NCI-H2081 (cell line): ENCODE measurements around the gene IL1RAPL2.
"Not testable (repeated sequence)": the region's sequence is repeated elsewhere in the genome, so short reads cannot be mapped to it uniquely, and the experiment has no call there.

Experiments used
- DNase-seq, 2 experiments: peaks; one replicate each; lab custom pipeline; 2025; lab: John Stamatoyannopoulos, UW

Gene IL1RAPL2

DNA sequence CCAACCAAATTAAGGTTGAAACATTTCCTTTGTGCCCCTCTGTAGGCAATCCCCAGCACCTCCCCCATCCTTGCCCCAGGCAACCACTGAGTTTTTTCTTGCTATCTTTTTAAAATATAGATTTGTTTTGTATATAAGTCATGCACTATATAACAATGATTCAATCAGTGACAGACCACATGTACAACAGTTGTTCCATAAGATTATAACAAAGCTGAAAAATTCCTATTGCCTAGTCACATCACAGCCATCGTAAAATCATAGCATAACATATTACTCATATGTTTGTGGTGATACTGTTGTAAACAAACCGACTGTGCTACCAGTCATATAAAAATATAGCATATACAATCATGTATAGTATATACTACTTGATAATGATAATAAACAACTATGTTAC is 1044.4 kb downstream of the IL1RAPL2 start:
- DNase-seq, result no peak

DNA sequence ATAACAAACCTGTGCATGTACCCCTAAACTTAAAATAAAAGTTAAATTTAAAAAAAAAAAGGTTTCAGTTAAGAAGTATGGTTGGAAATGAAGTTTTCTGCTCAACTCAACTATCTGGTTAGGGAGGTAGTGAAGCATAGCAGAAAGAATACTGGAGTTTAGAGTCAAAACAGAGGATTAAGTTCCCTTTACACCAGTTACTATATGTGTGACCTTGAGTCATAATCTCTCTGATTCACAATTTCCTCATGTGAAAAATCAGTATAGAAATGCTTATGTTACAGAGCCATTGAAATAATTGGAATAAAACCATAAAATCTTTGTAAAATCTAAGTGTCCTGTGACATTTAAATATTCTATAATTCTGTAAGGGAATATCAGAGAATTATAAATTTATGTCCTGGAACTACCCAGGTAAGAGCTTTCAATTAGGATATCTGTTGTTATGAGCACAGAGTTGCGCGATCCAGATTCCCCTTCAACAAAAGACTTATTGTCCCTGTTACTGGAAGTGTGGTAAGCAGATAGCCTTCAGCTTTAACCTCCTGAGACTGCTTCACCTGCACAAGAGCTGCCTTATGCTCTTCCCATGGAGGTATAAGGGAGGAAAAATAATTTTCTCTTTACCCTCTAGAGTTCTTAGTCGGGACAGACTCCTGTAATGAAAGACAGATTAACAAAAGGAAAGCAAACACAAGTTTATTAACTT is 1052.5 kb downstream of the IL1RAPL2 start:
- DNase-seq, result no peak

DNA sequence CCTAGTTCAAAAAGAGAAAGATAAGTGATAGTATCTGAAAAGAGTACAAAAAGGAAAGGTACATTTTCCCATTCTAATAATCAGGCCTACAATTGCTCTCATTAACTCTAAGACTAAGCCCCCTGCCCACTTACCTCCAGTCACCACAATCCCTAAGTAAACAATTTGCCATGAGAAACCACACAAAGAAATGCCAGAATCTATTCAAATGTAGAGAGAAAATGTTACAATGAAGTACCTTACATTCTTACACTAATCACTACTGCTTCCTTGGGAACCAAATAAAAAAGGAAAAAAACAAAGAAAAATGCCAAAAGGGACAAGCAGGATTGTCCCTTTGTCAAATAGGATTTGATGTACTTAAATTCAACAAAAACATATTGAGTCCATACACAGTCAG is 1068.2 kb downstream of the IL1RAPL2 start:
- DNase-seq, result no peak

DNA sequence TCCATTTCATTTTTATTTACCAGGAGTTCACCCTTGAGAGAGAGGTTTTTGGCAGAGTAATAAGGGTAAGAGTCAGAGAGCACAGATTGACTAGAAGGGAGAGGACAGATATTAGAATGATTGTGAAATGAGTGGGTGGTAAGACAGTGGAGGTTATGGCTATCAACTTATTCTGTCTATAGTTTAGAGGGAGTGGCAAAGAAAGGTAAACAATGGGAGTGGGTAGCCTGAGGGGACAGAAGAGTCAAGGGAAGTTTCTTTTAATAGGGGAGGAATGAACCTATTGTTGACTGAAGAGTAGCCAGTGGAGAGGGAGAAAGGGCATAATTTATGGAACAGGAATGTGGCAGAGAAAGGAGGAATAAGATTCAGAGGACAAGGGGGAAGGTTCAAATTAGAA is 1069.8 kb downstream of the IL1RAPL2 start:
- DNase-seq, result no peak

DNA sequence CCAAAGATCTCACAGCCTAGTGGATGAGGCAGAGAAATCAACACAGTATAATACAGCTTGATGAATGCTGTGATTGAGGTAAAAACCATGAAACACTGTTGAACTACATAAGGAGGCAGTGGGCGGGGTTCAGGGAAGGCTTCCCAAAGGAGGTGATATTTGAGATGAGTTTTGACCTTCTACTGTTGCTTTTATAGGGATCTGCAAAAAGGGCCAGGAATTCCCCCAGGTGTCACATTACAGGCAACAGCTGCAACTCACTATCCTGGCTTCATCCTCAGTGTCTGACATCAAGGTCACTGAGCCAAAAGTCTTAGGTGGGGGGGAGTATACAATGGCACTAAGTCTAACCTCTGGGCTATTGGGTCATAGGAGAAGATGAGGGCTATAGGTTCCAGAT is 1070.7 kb downstream of the IL1RAPL2 start:
- no peak for DNase-seq

DNA sequence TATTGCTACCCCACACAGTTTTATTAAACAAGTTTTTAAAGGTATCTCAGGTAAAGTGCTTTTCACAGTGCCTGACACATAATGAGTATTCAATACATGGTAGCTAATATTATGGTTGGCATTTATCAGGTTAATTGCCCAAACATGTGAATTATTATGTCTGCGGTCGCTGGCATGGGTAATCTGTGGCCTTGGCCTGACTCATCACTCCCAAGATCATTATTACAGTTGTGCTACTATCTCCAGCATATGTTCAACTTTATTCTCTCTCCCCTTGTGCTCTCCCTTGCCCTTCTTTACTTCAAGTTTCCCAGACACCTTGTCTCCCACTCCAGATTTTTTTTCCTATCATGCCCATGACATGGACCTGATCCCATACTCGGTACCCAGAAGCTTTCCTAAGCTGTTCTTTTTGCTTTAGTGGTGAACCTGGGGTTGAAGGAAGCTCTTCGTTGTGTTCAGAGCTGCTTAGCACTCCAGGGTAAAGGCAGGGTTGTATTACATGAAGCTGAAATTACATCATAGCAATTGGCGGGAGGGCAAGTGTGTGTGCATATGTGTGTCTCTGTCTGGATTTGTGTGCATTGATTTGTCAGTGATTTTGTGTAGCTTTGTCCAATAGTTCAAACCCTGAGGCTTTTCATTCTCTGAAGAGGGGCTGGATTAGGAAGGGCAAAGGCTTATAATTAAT is 1079.8 kb downstream of the IL1RAPL2 start:
- no peak for DNase-seq

DNA sequence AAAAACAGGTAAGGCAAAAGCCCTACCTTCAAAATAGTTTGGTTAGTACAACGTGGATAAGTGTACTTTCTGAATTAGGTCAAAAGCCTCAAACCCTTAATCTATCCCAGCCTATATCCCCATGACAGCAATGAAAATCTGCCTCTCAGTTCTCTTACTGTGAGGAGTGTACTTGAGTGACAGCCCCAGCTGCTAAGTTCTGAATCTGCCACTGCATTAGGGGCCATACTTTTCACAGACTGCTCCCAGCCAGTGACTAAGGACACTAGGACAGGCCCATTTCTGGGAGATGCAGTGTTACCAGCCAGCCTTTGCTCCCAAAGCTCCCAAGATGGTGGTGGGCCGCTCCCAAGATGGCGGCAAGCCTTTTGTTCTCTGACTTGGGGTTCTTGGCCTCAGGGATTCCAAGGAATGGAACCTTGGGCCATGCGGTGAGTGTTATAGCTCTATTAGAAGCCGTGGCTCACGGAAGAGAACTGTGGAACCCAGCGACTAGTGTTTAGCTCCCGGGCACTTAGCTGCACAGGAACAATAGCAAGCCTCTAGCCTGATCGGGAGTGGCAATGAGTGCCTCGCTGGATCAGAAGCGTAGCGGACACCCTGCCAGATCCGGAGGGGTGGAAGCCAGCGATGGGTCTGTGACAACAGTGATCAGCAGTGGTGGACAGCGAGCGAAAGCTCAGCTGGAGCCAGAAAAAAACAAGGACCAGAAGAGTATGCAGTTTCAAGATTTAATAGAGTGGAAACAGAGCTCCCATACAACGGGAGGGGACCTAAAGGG is 1080.8 kb downstream of the IL1RAPL2 start:
- DNase-seq, result no peak

DNA sequence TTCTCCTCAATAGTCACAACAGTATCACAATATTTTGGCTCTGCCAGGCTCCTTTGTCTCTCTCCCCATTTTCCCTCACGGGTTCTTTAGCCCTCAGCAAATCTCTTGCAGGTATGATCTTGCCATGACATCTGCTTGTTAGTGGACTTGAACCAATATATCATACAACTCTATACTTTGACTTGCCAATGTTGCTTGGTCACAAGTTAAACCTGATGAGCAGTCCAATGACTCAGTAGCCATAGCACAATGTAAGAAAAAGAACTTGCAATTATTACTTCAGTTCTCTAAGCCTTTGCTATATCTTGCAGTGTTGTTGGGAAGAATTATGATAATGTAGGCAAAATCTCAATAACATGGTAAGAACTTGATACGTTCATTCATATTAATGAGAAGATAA is 1081.8 kb downstream of the IL1RAPL2 start:
- DNase-seq, result no peak

DNA sequence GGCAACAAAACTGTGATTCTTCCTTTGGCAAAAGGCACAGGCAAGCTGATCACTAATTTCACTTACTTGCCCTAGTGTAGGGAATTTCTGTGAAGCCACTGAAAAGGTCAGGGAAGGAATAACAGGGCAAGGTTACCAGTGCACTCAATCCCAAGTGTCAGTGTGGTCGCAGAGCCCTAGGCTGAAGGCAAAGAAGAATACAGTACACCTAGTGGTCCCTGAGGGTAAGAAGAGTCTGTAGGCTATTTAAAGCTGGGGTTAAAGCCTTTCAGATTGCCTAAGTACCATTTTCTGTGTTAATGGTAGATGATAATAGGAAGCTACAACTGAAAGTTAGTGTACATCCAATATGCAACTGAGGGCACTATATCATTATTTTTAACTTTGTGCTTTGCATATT is 1082.7 kb downstream of the IL1RAPL2 start:
- no peak for DNase-seq

DNA sequence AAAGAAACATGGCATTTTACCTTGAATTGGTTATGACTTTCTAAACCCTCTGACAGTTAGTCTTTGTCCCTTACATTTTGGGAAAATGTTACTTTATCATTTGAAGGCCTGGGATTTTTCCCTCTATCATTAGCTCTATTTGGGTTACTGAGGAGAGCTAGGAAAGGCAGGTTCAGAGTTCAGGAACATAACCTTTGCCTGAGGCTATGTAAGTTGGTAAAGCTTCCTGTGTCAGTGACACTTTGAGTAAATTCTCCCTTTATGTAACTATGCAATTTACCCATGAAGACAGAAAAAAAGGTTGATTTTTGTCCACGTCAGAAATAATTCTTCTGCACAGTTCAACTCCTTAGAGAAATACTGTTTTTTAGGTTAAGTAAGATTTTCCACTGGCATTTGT is 1084.6 kb downstream of the IL1RAPL2 start:
- DNase-seq, result no peak

DNA sequence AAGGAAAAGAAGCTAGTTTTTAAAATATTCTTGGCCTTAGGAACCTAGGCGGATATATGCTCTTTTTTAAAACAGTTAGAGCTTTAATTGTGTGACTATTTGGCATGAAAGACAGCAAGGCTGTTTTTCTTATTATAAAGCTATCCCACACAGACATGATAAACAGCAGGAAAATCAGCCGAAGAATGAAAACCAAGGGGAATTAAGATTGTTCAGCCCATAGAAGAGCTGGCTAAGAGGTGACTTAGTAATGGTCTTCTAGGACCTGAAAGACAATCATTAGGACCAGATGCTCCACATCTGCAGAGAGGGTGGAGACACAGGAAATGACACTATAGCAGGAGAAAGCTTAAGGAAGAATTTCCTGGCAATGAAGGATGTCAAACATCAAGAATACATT is 1085.0 kb downstream of the IL1RAPL2 start:
- no peak for DNase-seq

DNA sequence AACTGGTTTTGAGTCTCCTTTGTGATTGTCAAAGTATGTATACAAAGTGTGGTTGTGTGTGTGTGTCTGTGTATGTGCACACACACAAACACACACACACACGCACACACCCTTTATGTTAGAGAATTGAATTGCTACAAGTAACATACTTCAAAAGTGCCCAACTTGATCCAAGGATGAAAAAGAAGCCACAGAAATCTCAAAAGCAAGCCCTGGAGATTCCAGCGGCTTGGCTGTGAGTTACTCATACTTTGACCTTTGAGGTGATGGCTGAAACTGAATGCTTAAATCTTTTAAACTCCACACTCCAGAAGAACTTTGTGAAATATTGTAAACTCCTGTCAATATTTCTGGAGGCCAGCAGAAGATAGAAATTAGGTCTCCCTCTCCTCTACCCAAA is 1087.9 kb downstream of the IL1RAPL2 start:
- DNase-seq, result no peak

DNA sequence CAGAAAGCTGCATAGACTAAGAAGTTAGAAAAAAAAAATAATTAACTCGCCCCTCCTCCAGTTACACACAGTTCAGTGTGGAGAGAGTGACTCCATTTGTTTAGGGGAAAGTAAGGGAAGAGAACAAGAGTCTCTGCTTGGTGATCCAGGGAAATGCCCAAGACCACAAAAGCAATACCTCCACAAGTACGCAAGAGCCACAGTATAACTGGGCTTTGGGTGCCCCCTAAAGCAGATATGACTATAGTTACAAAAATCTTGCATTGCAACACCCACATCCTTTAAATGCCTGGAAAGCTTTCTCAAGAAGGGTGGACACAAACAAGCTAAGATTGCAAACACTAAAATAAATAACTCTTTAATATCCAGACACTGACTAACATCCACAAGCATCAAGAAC is 1092.1 kb downstream of the IL1RAPL2 start:
- DNase-seq, result no peak

DNA sequence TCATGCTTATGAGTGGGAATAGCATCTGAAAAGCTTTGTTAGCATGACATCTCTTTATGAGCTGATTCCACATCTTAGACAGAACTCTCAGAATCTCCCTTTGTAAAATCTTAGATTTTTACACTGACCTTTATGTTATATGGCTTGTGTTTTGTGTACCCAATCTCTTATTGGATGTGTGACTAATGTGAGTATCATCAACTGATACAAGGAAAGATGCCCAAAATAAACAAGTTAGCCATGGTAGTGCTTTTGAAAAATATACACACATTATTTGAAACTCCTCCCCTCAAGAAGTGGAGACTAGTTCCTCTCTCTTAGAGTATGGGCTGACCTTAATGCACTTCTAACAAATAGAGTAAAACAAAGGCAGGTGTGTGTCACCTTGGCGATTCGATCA is 1096.2 kb downstream of the IL1RAPL2 start:
- DNase-seq, result no peak

DNA sequence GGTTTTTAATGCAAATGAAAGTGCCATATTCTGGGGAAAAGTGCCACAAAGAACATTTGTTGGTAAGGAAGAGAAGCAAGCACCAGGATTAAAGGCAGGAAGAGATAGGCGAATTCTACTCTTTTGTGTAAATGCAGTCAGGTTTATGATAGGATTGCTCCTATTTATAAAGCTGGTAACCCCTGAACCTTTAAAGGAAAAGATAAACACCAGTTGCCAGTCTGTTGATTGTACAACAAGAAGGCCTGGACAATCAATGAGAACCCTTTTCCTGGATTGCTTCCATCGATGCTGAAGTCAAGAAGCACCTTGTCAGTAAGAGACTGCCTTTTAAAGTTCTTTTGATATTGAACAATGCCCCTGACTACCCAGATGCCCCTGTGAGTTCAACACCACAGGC is 1098.2 kb downstream of the IL1RAPL2 start:
- DNase-seq, result no peak

DNA sequence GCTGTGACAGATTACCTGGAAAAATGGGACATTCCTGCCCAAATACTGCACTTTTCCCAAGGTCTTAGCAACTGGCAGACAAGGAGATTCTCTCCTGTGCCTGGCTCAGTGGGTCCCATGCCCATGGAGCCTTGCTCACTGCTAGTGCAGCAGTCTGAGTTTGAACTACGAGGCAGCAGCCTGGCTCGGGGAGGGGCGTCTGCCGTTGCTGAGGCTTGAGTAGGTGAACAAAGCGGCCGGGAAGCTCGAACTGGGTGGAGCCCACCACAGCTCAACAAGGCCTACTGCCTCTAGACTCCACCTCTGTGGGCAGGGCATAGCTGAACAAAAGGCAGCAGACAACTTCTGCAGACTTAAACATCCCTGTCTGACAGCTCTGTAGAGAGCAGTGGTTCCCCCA is 1118.3 kb downstream of the IL1RAPL2 start:
- not testable (repeated sequence) for DNase-seq

DNA sequence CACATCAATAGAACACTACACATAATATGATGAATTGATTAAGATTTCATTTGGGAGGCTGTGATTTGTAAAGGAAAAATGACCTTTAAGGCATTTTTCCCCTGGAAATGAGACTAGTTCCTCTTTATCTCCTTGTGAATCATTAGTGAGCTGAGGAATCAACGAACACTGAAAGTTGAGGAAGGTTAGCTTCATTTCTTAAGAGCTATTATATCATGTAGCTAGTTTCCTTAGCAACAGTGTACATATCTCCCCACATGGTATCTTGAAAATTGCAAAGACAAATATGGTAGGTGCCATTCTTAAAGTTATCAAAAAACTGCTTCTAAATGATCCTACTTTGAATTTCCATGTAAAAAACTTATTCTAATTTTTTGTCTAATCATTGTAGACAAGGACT is 1128.8 kb downstream of the IL1RAPL2 start:
- DNase-seq, result no peak

DNA sequence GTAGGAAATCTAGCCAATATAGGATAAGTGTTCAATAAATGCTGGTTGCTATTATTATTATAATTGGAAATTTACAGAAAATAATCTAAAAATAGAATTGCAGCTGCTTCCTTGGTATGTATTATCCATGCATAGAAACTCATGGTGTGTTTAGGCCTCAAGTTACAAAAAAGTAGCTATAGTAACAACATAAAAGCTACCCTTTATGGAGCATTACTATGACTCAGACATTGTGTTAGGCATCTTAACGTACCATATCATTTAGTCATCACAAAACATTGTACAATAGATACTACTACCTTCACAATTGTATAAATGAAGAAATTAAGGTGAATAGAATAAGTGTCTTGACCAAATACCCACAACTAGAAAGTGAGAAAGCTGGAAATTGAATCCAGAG is 1129.5 kb downstream of the IL1RAPL2 start:
- DNase-seq, result no peak

DNA sequence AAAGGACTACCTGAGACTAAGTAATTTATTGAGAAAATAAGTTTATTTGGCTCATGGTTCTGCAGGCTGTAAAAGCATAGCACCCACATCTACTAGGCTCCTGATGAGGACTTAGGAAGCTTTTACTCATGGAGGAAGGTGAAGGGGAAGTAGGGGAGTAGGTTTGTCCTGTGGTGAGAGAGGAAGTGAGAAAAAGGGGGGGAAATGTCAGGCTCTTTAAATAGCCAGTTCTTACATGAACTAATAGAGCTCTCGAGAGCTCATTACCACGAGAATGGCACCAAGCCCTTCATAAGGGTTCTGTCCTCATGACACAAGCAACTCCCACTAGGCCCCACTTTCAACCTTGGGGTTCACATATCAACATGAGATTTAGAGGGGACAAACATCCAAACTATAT is 1130.9 kb downstream of the IL1RAPL2 start:
- no peak for DNase-seq

DNA sequence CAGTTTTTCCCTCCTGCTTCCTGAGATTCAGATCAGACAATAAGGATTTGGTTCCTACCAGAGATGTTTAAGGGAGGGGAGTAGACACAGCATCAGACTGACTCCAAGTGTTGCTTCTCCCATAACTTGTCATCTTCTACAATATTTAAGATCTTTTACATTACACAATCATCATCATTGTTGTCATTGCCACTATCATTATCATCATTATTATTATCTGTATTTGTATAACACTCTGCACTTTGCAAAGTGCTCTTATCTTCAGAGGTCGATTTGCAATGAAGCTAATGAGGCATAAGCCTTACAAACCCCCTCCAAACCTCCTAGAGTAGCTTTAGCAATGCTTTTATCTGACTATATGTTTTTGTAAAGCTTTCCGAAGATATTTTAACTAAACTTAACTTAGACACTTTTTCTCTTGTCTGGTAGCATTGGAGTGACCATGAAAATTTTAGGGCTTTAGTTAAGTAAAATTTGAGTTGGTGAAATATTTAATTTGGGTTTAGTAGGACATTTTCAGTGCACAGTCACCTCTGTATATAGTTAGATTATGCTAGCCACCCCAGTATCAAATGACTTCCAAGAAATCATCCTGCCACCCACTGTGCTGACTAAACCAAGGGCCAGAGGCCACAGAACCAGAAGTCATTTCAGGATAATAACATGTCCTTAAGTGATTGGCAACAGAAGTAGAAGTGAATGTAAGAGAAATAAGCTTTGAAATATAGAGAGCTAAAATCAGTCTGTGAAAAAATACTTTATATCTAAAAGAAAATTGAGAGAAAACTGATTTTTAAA is 1132.2 kb downstream of the IL1RAPL2 start:
- no peak for DNase-seq

DNA sequence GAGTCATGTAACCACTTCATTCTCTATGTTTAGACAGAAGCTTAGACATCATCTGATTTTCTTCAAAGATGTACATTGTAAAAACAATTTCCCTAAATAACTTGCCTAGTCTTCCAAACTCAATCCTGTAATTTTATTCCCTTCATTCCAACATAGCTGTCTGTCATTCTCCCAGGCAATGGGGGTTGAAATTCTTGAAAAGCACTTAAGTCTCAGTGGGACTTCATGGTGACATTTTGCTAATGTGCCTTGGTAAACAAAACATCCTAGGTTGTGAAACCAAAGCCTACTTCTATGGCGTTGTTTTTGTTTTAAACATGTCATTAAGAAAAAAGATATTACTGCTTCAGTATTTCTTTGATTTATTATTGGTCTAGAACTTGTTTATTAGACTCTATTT is 1134.3 kb downstream of the IL1RAPL2 start:
- no peak for DNase-seq

DNA sequence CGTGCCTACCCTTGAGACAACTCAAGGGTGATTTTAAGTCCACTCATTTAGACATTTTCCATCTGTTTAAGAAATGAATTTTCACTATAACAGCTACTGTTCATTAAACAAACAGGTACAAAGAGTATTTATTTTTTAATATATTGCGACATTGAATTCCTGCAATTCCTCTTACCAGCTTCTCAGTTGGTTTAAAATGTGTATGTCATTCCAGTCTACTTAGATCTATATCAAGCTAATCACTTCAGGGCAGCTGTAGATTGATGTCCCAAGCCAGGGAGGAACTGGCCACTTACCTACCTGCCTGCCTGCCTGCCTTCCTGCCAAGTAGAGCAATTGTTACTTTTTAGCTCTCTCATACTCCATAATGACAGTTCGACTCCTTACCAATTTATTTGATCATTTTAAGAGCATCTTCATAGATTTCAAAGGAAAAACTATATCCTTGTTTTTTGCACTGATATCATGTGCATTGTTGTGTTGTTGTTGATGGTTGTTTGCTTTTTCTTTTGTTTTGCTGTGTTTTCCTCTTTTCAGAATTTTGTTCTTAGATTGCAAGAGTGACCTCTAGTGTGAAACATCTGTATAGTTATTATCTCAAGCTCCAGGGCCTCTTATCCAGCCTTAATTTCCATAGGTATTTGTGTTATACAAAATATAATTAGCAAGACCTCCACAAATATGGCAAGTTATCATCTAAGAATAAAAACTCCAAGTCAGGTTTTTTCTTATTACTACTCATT is 1135.5 kb downstream of the IL1RAPL2 start:
- DNase-seq, result no peak
